ENCODE results near the gene IBTK.
"Not testable (repeated sequence)": the region's sequence is repeated elsewhere in the genome, so short reads cannot be mapped to it uniquely, and the experiment has no call there.

IBTK gene

GRCh38 chr6:82178077-82178758 lies 69.3 kb downstream of the IBTK start:
- no peak for DNase-seq (ENCODE audit: low read depth in 1 of 2, low spot score in 1 of 2)

GRCh38 chr6:82176616-82177015 lies 70.9 kb downstream of the IBTK start:
- DNase-seq (ENCODE audit: low read depth in 1 of 2, low spot score in 1 of 2), result no peak

GRCh38 chr6:82172594-82172993 lies 75.0 kb downstream of the IBTK start:
- no peak for DNase-seq (ENCODE audit: low read depth in 1 of 2, low spot score in 1 of 2)

GRCh38 chr6:82169138-82169876 lies 78.2 kb downstream of the IBTK start:
- DNase-seq (ENCODE audit: low read depth in 1 of 2, low spot score in 1 of 2), result no peak

- no peak for DNase-seq (ENCODE audit: low read depth in 1 of 2, low spot score in 1 of 2)
Measured at GRCh38 chr6:82166493-82166892, 81.1 kb downstream of the IBTK start.

GRCh38 chr6:82160255-82160990 lies 87.1 kb downstream of the IBTK start:
- DNase-seq (ENCODE audit: low read depth in 1 of 2, low spot score in 1 of 2), result no peak

- not testable (repeated sequence) for DNase-seq (ENCODE audit: low read depth in 1 of 2, low spot score in 1 of 2)
Measured at GRCh38 chr6:82152786-82153185, 94.8 kb downstream of the IBTK start.

GRCh38 chr6:82151147-82151546 lies 96.4 kb downstream of the IBTK start:
- DNase-seq (ENCODE audit: low read depth in 1 of 2, low spot score in 1 of 2), result not testable (repeated sequence)

GRCh38 chr6:82145926-82146452 lies 101.6 kb downstream of the IBTK start:
- no peak for DNase-seq (ENCODE audit: low read depth in 1 of 2, low spot score in 1 of 2)

GRCh38 chr6:82144852-82145340 lies 102.6 kb downstream of the IBTK start:
- no peak for DNase-seq (ENCODE audit: low read depth in 1 of 2, low spot score in 1 of 2)

- DNase-seq (ENCODE audit: low read depth in 1 of 2, low spot score in 1 of 2), result no peak
Measured at GRCh38 chr6:82144007-82144851, 103.3 kb downstream of the IBTK start.

- no peak for DNase-seq (ENCODE audit: low read depth in 1 of 2, low spot score in 1 of 2)
Measured at GRCh38 chr6:82143041-82143481, 104.5 kb downstream of the IBTK start.

GRCh38 chr6:82142524-82142923 lies 105.0 kb downstream of the IBTK start:
- no peak for DNase-seq (ENCODE audit: low read depth in 1 of 2, low spot score in 1 of 2)

- DNase-seq (ENCODE audit: low read depth in 1 of 2, low spot score in 1 of 2), result no peak
Measured at GRCh38 chr6:82138075-82138791, 109.3 kb downstream of the IBTK start.

- no peak for DNase-seq (ENCODE audit: low read depth in 1 of 2, low spot score in 1 of 2)
Measured at GRCh38 chr6:82131441-82131840, 116.1 kb downstream of the IBTK start.

- no peak for DNase-seq (ENCODE audit: low read depth in 1 of 2, low spot score in 1 of 2)
Measured at GRCh38 chr6:82129797-82130196, 117.7 kb downstream of the IBTK start.

- DNase-seq (ENCODE audit: low read depth in 1 of 2, low spot score in 1 of 2), result not testable (repeated sequence)
Measured at GRCh38 chr6:82128973-82129372, 118.6 kb downstream of the IBTK start.

- no peak for DNase-seq (ENCODE audit: low read depth in 1 of 2, low spot score in 1 of 2)
Measured at GRCh38 chr6:82123632-82124031, 123.9 kb downstream of the IBTK start.
